ENCODE data around the gene PRR36.

Gene PRR36

GRCh38 chr19:7916103-7916954 lies 42.1 kb upstream of the PRR36 start:
- TF ChIP-seq GATA2 (IDR thresholded peaks at IDR 0.05; ENCODE audit: low read depth, low read length) (no peak), GATA3 (IDR thresholded peaks at IDR 0.05; ENCODE audit: low read depth, low read length) (no peak)

DNA sequence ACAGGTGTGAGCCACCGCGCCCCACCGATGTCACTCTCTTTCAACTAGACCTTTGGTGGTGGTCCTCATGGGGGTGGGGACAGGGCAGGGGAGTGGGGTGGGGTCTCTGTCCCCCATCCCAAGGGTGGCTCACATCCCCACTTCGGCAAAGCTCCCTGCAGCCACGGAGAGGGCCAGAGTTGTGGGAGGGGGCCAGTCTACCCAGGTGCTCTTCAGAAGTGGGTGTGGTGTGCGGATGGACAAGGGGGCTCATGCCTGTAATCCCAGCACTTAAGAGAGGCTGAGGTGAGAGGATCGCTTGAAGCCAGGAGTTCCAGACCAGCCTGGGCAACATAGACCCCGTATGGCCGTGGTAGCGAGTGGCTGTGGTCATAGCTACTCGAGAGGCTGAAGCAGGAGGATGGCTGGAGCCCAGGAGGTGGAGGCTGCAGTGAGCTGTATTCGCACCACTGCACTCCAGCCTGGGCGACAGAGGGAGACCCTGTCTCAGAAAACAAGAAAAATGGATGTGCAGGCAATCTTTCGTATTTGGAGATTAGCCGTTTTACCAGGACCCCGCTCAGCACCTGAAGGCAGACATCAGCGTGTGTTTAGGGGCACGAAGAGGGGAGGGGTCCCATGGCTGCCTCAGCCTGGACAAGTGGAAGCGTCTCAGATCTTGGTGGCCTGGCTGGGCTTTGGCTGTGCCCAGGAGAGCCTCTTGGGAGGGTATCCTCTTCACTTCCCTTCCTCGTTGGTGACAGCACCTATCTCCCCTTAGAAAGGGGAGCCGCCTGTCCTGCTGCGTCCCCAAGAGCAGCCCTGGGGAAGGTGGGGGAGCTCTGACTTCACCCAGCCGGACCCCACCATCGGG lies 41.3 kb upstream of the PRR36 start:
- TF ChIP-seq GATA2 (IDR thresholded peaks at IDR 0.05; ENCODE audit: low read depth, low read length): no peak
- TF ChIP-seq GATA3 (IDR thresholded peaks at IDR 0.05; ENCODE audit: low read depth, low read length): no peak

DNA sequence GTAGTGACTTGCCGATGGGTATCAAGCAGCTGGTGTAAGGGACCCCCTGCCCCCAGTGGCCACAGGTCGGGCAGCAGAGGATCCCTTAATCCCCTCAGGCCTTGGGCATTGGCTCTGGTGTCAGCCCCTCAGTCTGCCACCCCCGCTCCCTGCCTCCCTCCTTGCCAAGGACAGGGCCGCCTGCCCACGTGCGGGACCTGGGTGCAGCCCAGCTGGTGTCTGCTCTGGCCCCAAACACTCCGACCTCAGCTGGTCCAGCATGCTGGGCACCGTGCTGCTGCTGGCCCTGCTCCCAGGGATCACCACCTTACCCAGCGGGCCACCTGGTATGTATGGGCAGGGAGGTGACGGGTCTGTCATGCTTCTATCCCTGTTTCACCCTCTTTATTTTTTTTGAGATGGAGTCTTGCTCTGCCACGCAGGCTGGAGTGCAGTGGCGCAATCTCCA lies 40.4 kb upstream of the PRR36 start, which contains the start of gene TGFBR3L:
Gene TGFBR3L (plus strand): TSS at position 233 of the 448 bp plus-strand sequence.
- no peak for TF ChIP-seq GATA2 (IDR thresholded peaks at IDR 0.05; ENCODE audit: low read depth, low read length)

GRCh38 chr19:7914099-7914498 lies 39.9 kb upstream of the PRR36 start:
- TF ChIP-seq GATA3 (IDR thresholded peaks at IDR 0.05; ENCODE audit: low read depth, low read length): no peak
- no peak for TF ChIP-seq GATA2 (IDR thresholded peaks at IDR 0.05; ENCODE audit: low read depth, low read length)

- no peak for TF ChIP-seq GATA3 (IDR thresholded peaks at IDR 0.05; ENCODE audit: low read depth, low read length)
- TF ChIP-seq GATA2 (IDR thresholded peaks at IDR 0.05; ENCODE audit: low read depth, low read length): no peak
Measured at GRCh38 chr19:7913652-7914051, 39.5 kb upstream of the PRR36 start.

DNA sequence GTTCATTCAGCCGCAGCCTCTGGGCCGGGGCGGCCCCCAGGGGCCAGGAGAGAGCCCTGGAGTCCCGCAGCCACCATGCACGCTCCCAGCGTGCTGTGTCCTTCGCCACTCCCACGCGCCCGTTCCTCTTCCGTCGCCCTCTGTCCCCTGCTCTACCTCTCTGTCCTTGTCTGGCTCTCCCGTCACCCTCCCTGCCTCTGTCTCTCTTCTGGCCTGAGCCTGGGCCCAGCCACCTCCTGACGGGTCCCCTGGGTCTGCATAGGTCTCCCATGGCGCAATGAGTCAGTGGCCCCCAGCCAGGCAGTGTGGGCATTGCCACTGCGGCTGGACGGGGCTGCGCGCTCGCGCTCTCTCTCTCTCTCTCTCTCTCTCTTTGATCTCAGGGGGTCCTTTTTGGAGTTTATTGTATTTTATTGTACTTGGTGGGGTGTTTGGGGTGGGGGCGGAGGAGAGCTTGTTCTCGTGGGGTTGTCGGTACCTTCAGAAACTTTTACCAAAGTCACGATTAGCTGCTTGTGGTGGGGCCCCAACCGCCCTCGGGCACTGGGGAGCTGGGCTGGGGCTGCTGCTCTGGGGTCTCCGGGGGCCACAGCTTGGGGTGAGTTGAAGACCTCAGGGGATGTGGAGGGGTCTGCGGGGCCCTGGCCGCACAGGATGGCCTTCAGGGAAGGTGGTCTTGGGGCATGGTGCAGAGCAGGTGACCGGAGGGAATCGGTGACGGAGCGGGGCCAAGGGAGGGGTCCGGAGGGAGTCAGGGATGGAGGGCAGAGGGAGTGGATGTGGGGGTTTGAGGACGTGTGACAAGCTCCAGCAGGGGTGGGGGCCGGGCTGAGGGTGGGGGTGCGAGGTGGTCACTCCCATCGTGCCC lies 38.7 kb upstream of the PRR36 start:
- TF ChIP-seq GATA3 (IDR thresholded peaks at IDR 0.05; ENCODE audit: low read depth, low read length): no peak
- TF ChIP-seq GATA2 (IDR thresholded peaks at IDR 0.05; ENCODE audit: low read depth, low read length): no peak

DNA sequence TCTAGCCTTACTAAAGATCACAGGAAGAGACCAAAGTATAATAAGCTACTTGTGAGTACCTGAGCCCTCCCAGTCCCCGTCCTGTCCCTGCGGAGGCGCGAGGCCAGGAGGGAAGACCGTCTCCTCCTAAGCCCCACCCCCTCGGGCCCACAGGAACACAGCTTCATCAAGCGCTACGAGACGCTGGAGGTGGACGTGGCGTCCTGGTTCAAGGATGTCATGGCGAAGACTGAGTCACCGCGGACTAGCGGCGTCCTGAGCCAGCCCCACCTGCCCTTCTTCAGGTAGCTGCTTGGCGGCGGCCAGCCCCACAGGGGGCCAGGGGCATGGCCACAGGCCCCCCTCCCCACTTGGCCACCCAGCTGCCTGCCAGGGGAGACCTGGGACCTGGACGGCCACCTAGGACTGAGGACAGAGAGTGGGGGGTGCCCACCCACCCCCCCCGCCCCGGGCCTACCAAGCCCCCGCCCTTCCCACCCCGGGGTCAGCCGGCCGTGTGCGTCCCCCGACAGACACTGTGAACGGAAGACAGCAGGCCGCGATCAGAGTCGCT lies 38.0 kb upstream of the PRR36 start:
- TF ChIP-seq GATA3 (IDR thresholded peaks at IDR 0.05; ENCODE audit: low read depth, low read length): no peak
- TF ChIP-seq GATA2 (IDR thresholded peaks at IDR 0.05; ENCODE audit: low read depth, low read length): no peak

DNA sequence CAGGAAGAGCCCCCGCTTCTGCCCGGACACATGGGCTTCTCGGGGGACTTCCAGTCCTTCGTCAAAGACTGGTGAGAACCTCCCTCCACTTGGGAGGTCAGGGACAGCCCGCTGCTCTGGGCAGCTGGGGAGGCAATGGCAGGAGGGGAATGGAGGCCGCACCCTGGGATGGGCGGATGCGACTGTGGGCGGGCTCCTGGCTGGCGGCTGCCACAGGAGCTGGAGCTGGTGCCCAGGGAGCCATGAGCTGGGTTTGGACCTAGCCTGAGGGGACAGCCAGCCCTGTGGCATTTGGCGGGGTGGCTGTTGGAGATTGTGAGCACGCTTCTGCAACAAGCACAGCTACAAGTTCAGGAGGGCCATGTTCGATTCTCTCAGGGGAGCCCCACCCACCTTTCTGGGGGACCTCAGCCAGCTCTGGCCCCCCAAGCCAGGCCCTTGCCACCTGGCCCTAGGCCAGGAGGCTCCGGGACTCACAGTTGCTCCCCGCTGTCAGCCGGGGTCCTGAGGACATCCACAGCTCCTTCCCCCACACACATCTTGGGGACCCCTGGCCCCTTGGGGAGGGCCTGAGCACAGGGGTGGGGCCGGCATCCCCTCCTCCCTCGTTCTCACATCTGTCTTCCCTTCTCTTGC lies 37.4 kb upstream of the PRR36 start:
- no peak for TF ChIP-seq GATA2 (IDR thresholded peaks at IDR 0.05; ENCODE audit: low read depth, low read length)
- TF ChIP-seq GATA3 (IDR thresholded peaks at IDR 0.05; ENCODE audit: low read depth, low read length): no peak

DNA sequence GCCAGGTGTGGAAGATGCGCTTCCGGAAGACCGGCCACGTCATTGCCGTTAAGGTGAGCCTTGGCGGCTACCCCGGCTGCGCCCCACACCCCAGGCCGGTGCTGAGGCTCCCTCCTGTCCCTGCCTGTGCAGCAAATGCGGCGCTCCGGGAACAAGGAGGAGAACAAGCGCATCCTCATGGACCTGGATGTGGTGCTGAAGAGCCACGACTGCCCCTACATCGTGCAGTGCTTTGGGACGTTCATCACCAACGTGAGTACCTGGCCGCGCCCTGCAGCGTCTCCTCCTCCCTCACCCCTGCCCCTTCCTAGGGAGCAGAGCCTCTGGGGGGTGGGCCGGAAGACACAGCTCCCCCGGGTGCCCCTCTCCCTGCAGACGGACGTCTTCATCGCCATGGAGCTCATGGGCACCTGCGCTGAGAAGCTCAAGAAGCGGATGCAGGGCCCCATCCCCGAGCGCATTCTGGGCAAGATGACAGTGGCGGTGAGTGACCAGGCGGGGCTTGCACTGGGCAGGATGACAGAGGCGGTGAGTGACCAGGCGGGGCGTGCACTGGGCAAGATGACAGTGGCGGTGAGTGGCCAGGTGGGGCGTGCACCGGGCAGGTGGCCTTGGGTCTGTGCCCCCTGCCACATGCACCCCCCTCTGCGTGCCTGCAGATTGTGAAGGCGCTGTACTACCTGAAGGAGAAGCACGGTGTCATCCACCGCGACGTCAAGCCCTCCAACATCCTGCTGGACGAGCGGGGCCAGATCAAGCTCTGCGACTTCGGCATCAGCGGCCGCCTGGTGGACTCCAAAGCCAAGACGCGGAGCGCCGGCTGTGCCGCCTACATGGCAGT lies 36.4 kb upstream of the PRR36 start:
- TF ChIP-seq GATA3 (IDR thresholded peaks at IDR 0.05; ENCODE audit: low read depth, low read length): no peak
- no peak for TF ChIP-seq GATA2 (IDR thresholded peaks at IDR 0.05; ENCODE audit: low read depth, low read length)

DNA sequence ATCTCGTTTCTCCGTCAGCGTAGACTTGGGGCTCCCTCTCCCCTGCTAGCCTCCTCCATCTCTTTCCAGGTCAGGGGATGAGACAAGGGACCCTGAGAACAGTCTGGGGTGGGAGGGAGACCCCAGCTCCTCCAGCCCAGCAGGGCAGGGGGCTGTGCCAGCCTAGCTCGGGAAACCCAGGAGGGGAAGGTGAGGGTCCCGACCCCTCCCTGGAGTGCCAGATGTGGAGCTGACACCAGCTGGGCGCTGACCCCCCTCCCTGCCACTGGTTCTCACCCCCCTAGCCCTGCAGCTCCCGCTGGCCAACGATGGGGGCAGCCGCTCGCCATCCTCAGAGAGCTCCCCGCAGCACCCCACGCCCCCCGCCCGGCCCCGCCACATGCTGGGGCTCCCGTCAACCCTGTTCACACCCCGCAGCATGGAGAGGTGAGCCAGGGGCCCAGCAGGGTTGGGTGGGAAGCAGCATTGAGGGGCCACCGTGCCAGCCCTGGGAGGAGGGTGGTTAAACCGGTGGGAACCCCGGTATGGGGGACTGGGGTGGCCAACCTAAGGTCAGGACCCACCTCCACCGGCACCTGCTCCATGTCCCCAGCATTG lies 35.4 kb upstream of the PRR36 start:
- TF ChIP-seq GATA2 (IDR thresholded peaks at IDR 0.05; ENCODE audit: low read depth, low read length): no peak
- TF ChIP-seq GATA3 (IDR thresholded peaks at IDR 0.05; ENCODE audit: low read depth, low read length): no peak

- TF ChIP-seq GATA2 (IDR thresholded peaks at IDR 0.05; ENCODE audit: low read depth, low read length): no peak
- TF ChIP-seq GATA3 (IDR thresholded peaks at IDR 0.05; ENCODE audit: low read depth, low read length): no peak
Measured at GRCh38 chr19:7908742-7909461, 34.7 kb upstream of the PRR36 start.
